K562 (cell line): ENCODE results near the gene TNKS2. TPM values are rescaled to one million over a fixed set of nuclear protein-coding genes. Genes with fewer than 3 reads are reported as not detected.

ENCODE experiments used
- ATAC-seq: fragments of 200-7000 bp; cut with Tn5 transposase; 3 replicates; pipeline ENCODE4 v1.9.1; 2020; ENCODE audit warnings: moderate library complexity
- BruUV-seq: library from RNA; stranded (reverse); fragments of 400-500 nt; replicated peaks from 2 replicates; lab custom pipeline; 2021; lab: Mats Ljungman, UMichigan
- CTCF ChIA-PET: fragments of 300-600 bp; formaldehyde crosslinking; extraction: SDS; loops from one replicate; lab custom pipeline; 2021; ENCODE audit warnings: low intra/inter-chr PET ratio; lab: Yijun Ruan, JAX
- POLR2A ChIA-PET: fragments of 300-600, 350-650 bp; sonication (Branson Sonifier 250); formaldehyde crosslinking; extraction: SDS; loops from one replicate; lab custom pipeline; 2021; ENCODE audit warnings: antibody characterized with exemption, inconsistent platforms; lab: Yijun Ruan, JAX
- DNase-seq, 4 experiments: peaks; one replicate each; pipeline versions ENCODE4 v3.0.0 to v3.0.0-alpha.2; 2011 to 2018; ENCODE audit warnings: low spot score in 3 of 4, mixed read lengths in 3 of 4; ENCODE audit errors: extremely low read depth in 1 of 4
- FAIRE-seq: peaks from 2 replicates; lab custom pipeline; 2011; peaks lifted over from hg19 to GRCh38; lab: Jason Lieb, UNC
- H2AFZ ChIP-seq: 2 replicates; pipeline ENCODE4 v1.6.0; 2011; ENCODE audit warnings: low read depth, low read length, control low read depth, inconsistent platforms
- H3K27ac ChIP-seq: fragments of 200-600 bp; 3 replicates; pipeline ENCODE4 v1.8.0; 2011; ENCODE audit warnings: low read depth, mild to moderate bottlenecking, control low read depth, inconsistent platforms, low read length, moderate library complexity, mixed read lengths; ENCODE audit errors: extremely low read depth
- H3K27me3 ChIP-seq, 2 experiments: fragments of 300-600 bp in 1 of 2; 2 replicates in 1 of 2; 3 replicates in 1 of 2; pipeline versions ENCODE4 v1.6.0 to v1.8.0; 2011; ENCODE audit warnings: inconsistent platforms in 2 of 2, low read length in 2 of 2, mild to moderate bottlenecking in 1 of 2, mixed read lengths in 1 of 2, moderate library complexity in 1 of 2; ENCODE audit not compliant: control insufficient read depth in 2 of 2, insufficient read depth in 2 of 2
- H3K36me3 ChIP-seq: fragments of 300-600 bp; 3 replicates; pipeline ENCODE4 v1.8.0; 2011; ENCODE audit warnings: mild to moderate bottlenecking, low read length, inconsistent platforms; ENCODE audit not compliant: control insufficient read depth, insufficient read depth
- H3K4me1 ChIP-seq, 2 experiments: fragments of 200-600 bp in 1 of 2; replicated peaks in 1 of 2; 2 replicates in 1 of 2; 3 replicates in 1 of 2; pipeline versions ENCODE4 v1.5.1 to v1.8.0; 2011; ENCODE audit warnings: inconsistent platforms in 2 of 2, low read length in 2 of 2, mild to moderate bottlenecking in 1 of 2, mixed read lengths in 1 of 2, moderate library complexity in 1 of 2; ENCODE audit not compliant: control insufficient read depth in 2 of 2, insufficient read depth in 2 of 2
- H3K4me2 ChIP-seq: 2 replicates; pipeline ENCODE4 v1.6.1; 2011; ENCODE audit warnings: low read length, control low read depth, inconsistent platforms, mixed read lengths; ENCODE audit not compliant: insufficient read depth
- H3K4me3 ChIP-seq: fragments of 200-600 bp; sonication (generic), shearing (Covaris generic); 2 replicates; pipeline ENCODE4 v1.5.1; 2016; ENCODE audit warnings: control low read depth, inconsistent platforms
- H3K79me2 ChIP-seq: fragments of 200-600 bp; 3 replicates; pipeline ENCODE4 v1.8.0; 2011; ENCODE audit warnings: low read length, inconsistent platforms; ENCODE audit not compliant: control insufficient read depth, insufficient read depth
- H3K9ac ChIP-seq, 2 experiments: 2 replicates each; pipeline versions ENCODE4 v1.6.0 to v1.6.1; 2011; ENCODE audit warnings: low read depth in 2 of 2, low read length in 2 of 2, control low read depth in 1 of 2, inconsistent platforms in 1 of 2, mild to moderate bottlenecking in 1 of 2, mixed read lengths in 1 of 2; ENCODE audit not compliant: insufficient read depth in 1 of 2
- H3K9me1 ChIP-seq: one replicate; pipeline ENCODE4 v1.6.0; 2011; ENCODE audit warnings: inconsistent platforms, mild to moderate bottlenecking, low read length, moderate library complexity; ENCODE audit not compliant: control insufficient read depth, insufficient read depth
- H3K9me3 ChIP-seq: replicated peaks from 2 replicates; pipeline ENCODE4 v1.5.1; 2011; ENCODE audit warnings: low read depth, low read length, inconsistent platforms; ENCODE audit not compliant: control insufficient read depth, insufficient read depth
- H4K20me1 ChIP-seq: replicated peaks from 2 replicates; pipeline ENCODE4 v1.6.1; 2011; ENCODE audit warnings: low read length, inconsistent platforms, mixed read lengths; ENCODE audit not compliant: control insufficient read depth, insufficient read depth
- GABPB1 ChIP-seq: sonication (generic); formaldehyde crosslinking; IDR thresholded peaks from 2 replicates; pipeline ENCODE4 v1.8.0; 2022; ENCODE audit warnings: mild to moderate bottlenecking, missing genetic modification reagents
- RBM15 ChIP-seq: fragments of 200-400 bp; formaldehyde crosslinking; IDR thresholded peaks from 2 replicates; pipeline ENCODE4 v1.6.1; 2018; ENCODE audit warnings: mild to moderate bottlenecking, low read length, moderate library complexity; ENCODE audit not compliant: insufficient read depth
- WGBS: fragments of 100-300 bp; shearing (Covaris generic); methylation state at CpG from one replicate; pipeline ENCODE4 v1.1.6; 2016; ENCODE audit warnings: low coverage, mixed read lengths; ENCODE audit not compliant: insufficient coverage; ENCODE audit errors: missing lambda C conversion rate; 5-methylcytosine and 5-hydroxymethylcytosine counted together
- in situ Hi-C: fragments of 300-500 bp; cut with MboI; formaldehyde crosslinking; loops from 4 replicates; pipeline ENCODE4 v1.15.0; 2018; ENCODE audit warnings: inconsistent platforms, mixed read lengths
- intact Hi-C: fragments of 100-400 bp; cut with micrococcal nuclease; formaldehyde crosslinking; loops from 2 replicates; pipeline ENCODE4 v1.14.2; 2022
- polyA plus RNA-seq, 8 experiments: library from polyadenylated mRNA; depleted of rRNA in 4 of 8; stranded (reverse) in 5 of 8; unstranded in 3 of 8; fragments of >200 nt; fragmentation: Nextera tagmentation in 2 of 8; fragmentation: Illumina TruSeq in 1 of 8; extraction: Ambion mirVana in 2 of 8; extraction: Trizol in 1 of 8; gene quantifications; 2 replicates each; pipeline versions ENCODE4 v1.2.1 to v1.2.3, GENCODE V29; 2011 to 2014; ENCODE audit warnings: inconsistent platforms in 1 of 8, missing spikeins in 1 of 8
- total RNA-seq, 7 experiments: library from RNA; depleted of rRNA in 6 of 7; stranded (reverse); fragments of >200 nt in 6 of 7; fragmentation: Illumina TruSeq in 2 of 7; extraction: Trizol in 2 of 7; gene quantifications; 2 replicates each; pipeline versions ENCODE4 v1.2.1 to v1.2.3, GENCODE V29; 2011 to 2021; ENCODE audit warnings: low replicate concordance in 1 of 7
- TF ChIP-seq, protein P1 (sequence below), 2 experiments: fragments of 450-650 bp in 1 of 2; sonication (generic) in 1 of 2; formaldehyde crosslinking in 1 of 2; IDR thresholded peaks in 1 of 2; conservative IDR thresholded peaks in 1 of 2; 2 replicates each; pipeline versions ENCODE4 v1.6.1 to v1.8.1; 2016 to 2023; ENCODE audit warnings: mild to moderate bottlenecking in 2 of 2, moderate library complexity in 2 of 2, inconsistent platforms in 1 of 2, missing genetic modification reagents in 1 of 2

TNKS2 gene
- total and polyA plus RNA-seq, 9 of the 15 experiments (the other 6 are each of a cell fraction or from before 2014, with no cell fraction given), result 3.5 to 19.8 (median 8.6) TPM

DNA sequence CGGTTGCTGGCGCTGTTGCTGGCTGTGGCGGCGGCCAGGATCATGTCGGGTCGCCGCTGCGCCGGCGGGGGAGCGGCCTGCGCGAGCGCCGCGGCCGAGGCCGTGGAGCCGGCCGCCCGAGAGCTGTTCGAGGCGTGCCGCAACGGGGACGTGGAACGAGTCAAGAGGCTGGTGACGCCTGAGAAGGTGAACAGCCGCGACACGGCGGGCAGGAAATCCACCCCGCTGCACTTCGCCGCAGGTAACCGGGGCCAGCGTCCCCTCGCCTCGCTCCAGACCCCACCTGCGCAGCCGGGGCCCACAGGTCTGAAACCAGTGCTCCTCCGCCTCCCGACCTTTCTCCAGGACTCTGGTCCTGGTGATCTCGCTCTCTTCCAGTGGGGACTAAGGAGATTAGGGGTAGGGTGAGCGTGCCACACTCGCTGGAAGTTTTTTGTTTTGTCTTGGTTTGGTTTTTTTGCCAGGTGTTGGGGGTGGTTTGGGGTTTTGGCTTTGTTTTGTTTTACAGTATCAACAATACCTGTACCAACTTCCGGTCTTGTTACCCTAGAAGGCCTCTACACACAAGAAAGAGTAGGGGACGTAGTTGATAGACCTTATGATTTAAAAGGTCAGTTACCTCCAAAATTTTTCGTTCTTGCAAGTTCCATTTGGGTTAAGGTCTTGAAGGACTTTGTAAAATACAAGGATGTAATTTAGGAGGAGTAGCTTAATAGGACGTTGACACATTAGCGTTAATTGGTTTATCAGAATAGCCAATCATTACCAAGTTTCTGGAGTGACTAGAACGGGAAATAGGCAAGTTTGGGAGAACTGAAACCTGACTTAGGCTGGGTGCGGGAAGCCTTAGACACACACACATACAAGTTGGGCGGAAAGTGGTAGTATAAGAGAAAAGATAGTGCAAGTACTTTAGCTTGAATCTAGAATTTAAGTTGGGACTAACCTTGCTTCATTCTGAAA is 704 bp downstream of the TNKS2 start (continued):
- TF ChIP-seq GABPB1 (CRISPR knock-in tag), result peak; percentile 50; the same call in 1 of the 2 replicates

- DNase-seq (no peak), FAIRE-seq (no peak), ATAC-seq (no peak)
- Histone ChIP-seq H3K79me2 (peaks cover 72% of the 10 kb centered on the region), H3K9me3 (no peaks in the 10 kb centered on the region), H3K9ac (peak overlapping the region in 1 of 2 experiments; percentile 81; a peak in 3 of 4 replicates), H3K9me1 (no peaks in the 10 kb centered on the region), H3K36me3 (peaks cover 38% of the 10 kb centered on the region), H3K27me3 (no peaks in the 10 kb centered on the region), H3K4me3 (peak overlapping the region; percentile 68), H3K4me2 (peak overlapping the region; percentile 81), H2AFZ (no peak overlapping the region), H3K27ac (peak overlapping the region; percentile 79; the same call in 1 of the 3 replicates), H4K20me1 (peaks cover 7% of the 10 kb centered on the region; the same call in 1 of the 2 replicates), H3K4me1 (peaks cover 8 to 14% of the 10 kb centered on the region in 2 experiments; a peak in 4 of 5 replicates)
- POLR2A ChIA-PET, result no interaction called here
- CTCF ChIA-PET, result no interaction called here
- WGBS, result 3% methylated on average over 3 of the region's 4 CpGs
- intact Hi-C loops, result no loop called here
- in situ Hi-C loops, result no loop called here
- TF ChIP-seq RBM15, result no peak
- TF ChIP-seq, protein P1, sequence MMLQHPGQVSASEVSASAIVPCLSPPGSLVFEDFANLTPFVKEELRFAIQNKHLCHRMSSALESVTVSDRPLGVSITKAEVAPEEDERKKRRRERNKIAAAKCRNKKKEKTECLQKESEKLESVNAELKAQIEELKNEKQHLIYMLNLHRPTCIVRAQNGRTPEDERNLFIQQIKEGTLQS (IDR thresholded peaks at IDR 0.05), result peak; percentile 56; the same call in 1 of the 2 replicates
- TF ChIP-seq, protein P1 (CRISPR knock-in tag; conservative IDR thresholded peaks at IDR 0.05), result no peak
- BruUV-seq, result TSS peak; percentile 44
Observed at GRCh38 chr10:91799612-91799975, 1.4 kb downstream of the TNKS2 start.
